ENCODE results near the gene HSPH1. TPM values are rescaled to one million over a fixed set of nuclear protein-coding genes. Genes with fewer than 3 reads are reported as not detected.
"Not testable (repeated sequence)": the region's sequence is repeated elsewhere in the genome, so short reads cannot be mapped to it uniquely, and the experiment has no call there.

Gene HSPH1
- polyA plus RNA-seq, 4 donors, result 110 to 145 (median 120) TPM

GRCh38 chr13:31177813-31178495 lies 16.2 kb upstream of the HSPH1 start:
- DNase-seq (ENCODE audit: low read depth in 4 of 4, low spot score in 2 of 4), result not testable (repeated sequence)

- DNase-seq (ENCODE audit: low read depth in 4 of 4, low spot score in 2 of 4), result no peak
These were observed 14.3 kb upstream of the HSPH1 start for GRCh38 chr13:31175847-31176532.

GRCh38 chr13:31174018-31174417 lies 12.3 kb upstream of the HSPH1 start:
- no peak for DNase-seq (ENCODE audit: low read depth in 4 of 4, low spot score in 2 of 4)

GRCh38 chr13:31172535-31172934 lies 10.8 kb upstream of the HSPH1 start:
- no peak for DNase-seq (ENCODE audit: low read depth in 4 of 4, low spot score in 2 of 4)

- DNase-seq (ENCODE audit: low read depth in 4 of 4, low spot score in 2 of 4), result no peak
These were observed 10.3 kb upstream of the HSPH1 start for GRCh38 chr13:31172001-31172400.

- DNase-seq (ENCODE audit: low read depth in 4 of 4, low spot score in 2 of 4), result no peak
These were observed 7.0 kb upstream of the HSPH1 start for GRCh38 chr13:31168736-31169135.

GRCh38 chr13:31168166-31168565 lies 6.5 kb upstream of the HSPH1 start:
- no peak for DNase-seq (ENCODE audit: low read depth in 4 of 4, low spot score in 2 of 4)

GRCh38 chr13:31167490-31167889 lies 5.8 kb upstream of the HSPH1 start:
- no peak for DNase-seq (ENCODE audit: low read depth in 4 of 4, low spot score in 2 of 4)

- DNase-seq (ENCODE audit: low read depth in 4 of 4, low spot score in 2 of 4), result no peak
These were observed 4.9 kb upstream of the HSPH1 start for GRCh38 chr13:31166591-31166990.

- DNase-seq (ENCODE audit: low read depth in 4 of 4, low spot score in 2 of 4), result peak; percentile 94 to 98 (median 96)
These were observed 676 bp upstream of the HSPH1 start for GRCh38 chr13:31162151-31163008.

GRCh38 chr13:31160857-31161556 lies 697 bp downstream of the HSPH1 start:
- peak in 3 of 4 donors; percentile 37 to 61 (median 59) for DNase-seq (ENCODE audit: low read depth in 4 of 4, low spot score in 2 of 4)

GRCh38 chr13:31159306-31159705 lies 2.4 kb downstream of the HSPH1 start:
- DNase-seq (ENCODE audit: low read depth in 4 of 4, low spot score in 2 of 4), result no peak

GRCh38 chr13:31154939-31155338 lies 6.8 kb downstream of the HSPH1 start:
- DNase-seq (ENCODE audit: low read depth in 4 of 4, low spot score in 2 of 4), result no peak

GRCh38 chr13:31151837-31152236 lies 9.9 kb downstream of the HSPH1 start:
- DNase-seq (ENCODE audit: low read depth in 4 of 4, low spot score in 2 of 4), result no peak

GRCh38 chr13:31150315-31150985 lies 11.3 kb downstream of the HSPH1 start:
- DNase-seq (ENCODE audit: low read depth in 4 of 4, low spot score in 2 of 4), result no peak

GRCh38 chr13:31149604-31150003 lies 12.1 kb downstream of the HSPH1 start:
- DNase-seq (ENCODE audit: low read depth in 4 of 4, low spot score in 2 of 4), result no peak

- no peak for DNase-seq (ENCODE audit: low read depth in 4 of 4, low spot score in 2 of 4)
These were observed 16.3 kb downstream of the HSPH1 start for GRCh38 chr13:31145417-31145816.

GRCh38 chr13:31138515-31138914 lies 23.2 kb downstream of the HSPH1 start:
- no peak for DNase-seq (ENCODE audit: low read depth in 4 of 4, low spot score in 2 of 4)

- no peak for DNase-seq (ENCODE audit: low read depth in 4 of 4, low spot score in 2 of 4)
These were observed 25.0 kb downstream of the HSPH1 start for GRCh38 chr13:31136724-31137123.

GRCh38 chr13:31134039-31134711 lies 27.5 kb downstream of the HSPH1 start:
- no peak for DNase-seq (ENCODE audit: low read depth in 4 of 4, low spot score in 2 of 4)
